BE2C (cell line): Measurements from ENCODE around the gene SIRT2.

Experiments
- DNase-seq: peaks from one replicate; pipeline ENCODE4 v3.0.0-alpha.2; 2020
- H3K27me3 ChIP-seq: fragments of 250-450 bp; sonication (Bioruptor Pico); 2 replicates; pipeline ENCODE4 v1.5.1; 2020; ENCODE audit warnings: mild to moderate bottlenecking
- H3K36me3 ChIP-seq: fragments of 250-450 bp; sonication (Bioruptor Pico); 2 replicates; pipeline ENCODE4 v1.5.1; 2020; ENCODE audit warnings: mild to moderate bottlenecking
- H3K4me1 ChIP-seq: fragments of 250-450 bp; sonication (Bioruptor Pico); 2 replicates; pipeline ENCODE4 v1.5.1; 2020
- H3K4me3 ChIP-seq: 2 replicates; pipeline ENCODE4 v1.5.1; 2011; ENCODE audit warnings: low read depth, low read length
- H3K9me3 ChIP-seq: fragments of 250-450 bp; sonication (Bioruptor Pico); 2 replicates; pipeline ENCODE4 v1.5.1; 2020
- TF ChIP-seq, protein P1 (sequence below): IDR thresholded peaks from 2 replicates; pipeline ENCODE4 v1.5.1; 2012; ENCODE audit warnings: mild to moderate bottlenecking, low read depth, low read length

Gene SIRT2

DNA sequence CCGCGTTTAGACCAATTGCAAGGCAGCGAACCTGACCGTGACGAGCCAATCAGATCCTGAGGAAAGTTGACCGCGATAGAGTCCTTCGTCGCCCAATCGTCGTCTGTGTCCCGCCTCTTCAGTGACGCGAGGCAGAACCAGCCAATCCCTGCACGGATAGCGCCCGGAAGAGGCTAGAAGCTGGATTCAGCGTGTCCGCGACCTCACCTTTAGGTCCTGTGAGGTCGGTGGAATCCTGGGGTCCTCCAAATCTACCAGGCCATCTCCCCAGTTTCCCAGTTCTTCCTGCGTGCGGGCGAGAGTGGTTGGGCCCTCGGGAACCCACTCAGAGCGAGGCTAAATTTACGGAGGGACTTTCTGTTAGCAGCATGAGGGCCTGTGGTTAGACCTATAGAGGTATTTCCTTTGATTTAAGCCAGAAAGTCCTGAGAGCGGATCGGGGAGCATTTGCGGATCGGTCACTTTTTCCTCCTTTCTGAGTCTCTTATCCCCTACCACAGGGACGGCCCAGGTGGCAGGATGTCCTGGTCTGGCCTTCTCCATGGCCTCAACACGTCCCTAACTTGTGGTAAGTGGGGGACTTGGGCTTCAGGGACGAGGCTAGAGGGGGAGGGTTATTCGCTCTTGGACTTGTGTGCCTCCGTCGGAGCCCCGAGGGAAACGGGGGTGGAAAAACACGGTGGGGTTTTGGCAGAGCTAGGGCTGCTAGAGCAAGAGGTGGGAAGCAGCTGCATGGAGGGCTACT is 31.5 kb upstream of the SIRT2 start, which contains the start of gene MRPS12:
TSS of gene MRPS12 (plus strand) at position 169 of the 745 bp plus-strand sequence. CDS start at position 520, 351 bp downstream.
- TF ChIP-seq, protein P1, sequence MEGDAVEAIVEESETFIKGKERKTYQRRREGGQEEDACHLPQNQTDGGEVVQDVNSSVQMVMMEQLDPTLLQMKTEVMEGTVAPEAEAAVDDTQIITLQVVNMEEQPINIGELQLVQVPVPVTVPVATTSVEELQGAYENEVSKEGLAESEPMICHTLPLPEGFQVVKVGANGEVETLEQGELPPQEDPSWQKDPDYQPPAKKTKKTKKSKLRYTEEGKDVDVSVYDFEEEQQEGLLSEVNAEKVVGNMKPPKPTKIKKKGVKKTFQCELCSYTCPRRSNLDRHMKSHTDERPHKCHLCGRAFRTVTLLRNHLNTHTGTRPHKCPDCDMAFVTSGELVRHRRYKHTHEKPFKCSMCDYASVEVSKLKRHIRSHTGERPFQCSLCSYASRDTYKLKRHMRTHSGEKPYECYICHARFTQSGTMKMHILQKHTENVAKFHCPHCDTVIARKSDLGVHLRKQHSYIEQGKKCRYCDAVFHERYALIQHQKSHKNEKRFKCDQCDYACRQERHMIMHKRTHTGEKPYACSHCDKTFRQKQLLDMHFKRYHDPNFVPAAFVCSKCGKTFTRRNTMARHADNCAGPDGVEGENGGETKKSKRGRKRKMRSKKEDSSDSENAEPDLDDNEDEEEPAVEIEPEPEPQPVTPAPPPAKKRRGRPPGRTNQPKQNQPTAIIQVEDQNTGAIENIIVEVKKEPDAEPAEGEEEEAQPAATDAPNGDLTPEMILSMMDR, result no peak
- Histone ChIP-seq H3K27me3 (no peaks in the 10 kb centered on the region), H3K4me1 (no peaks in the 10 kb centered on the region), H3K36me3 (peaks cover 22% of the 10 kb centered on the region), H3K4me3 (peak within 1 kb of the TSS; percentile 98), H3K9me3 (no peaks in the 10 kb centered on the region)
- peak; percentile 98 for DNase-seq

DNA sequence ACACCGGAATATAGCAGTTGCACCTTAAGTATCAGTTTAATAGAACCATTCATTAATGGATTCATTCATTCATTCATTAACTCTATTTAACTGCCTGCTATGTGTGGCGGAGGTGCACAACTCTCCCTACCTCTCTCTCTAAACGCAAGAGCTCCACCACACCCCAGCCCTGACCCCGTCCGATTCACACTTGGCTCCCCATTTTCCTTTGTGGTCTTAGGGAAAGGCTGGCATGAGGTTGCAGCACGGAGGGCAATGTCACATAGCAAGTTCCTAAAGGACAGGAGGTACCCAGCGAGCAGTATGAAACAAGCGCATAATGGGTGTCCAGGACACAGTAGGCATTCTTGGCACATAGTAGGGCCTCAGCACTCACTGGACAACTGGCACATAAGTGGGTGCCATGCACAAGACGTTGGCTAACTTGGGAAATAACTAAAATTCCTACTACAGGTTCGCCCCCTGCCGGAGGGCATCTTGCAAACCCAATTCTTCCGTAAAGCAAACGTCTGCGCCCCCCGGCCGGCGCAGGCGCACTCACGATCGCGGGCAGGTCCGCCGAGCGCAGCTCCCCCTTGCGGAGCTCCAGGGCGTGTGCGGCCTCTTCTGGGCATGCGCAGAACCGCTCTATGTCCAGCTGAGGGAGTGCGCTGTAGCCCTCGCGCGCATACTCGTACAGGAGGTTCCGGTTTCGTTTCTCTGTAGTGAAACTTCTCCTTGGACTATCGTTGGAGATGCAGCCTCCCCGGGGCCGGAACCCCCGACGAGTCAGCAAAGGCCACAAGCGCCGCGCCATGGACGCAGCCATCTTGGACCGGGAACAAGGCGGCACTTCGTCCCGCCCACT is 30.7 kb upstream of the SIRT2 start, which contains the start of gene SARS2:
TSS of gene SARS2 (minus strand) at position 835 of the 847 bp plus-strand sequence. CDS start at position 808, 27 bp downstream.
- peak; percentile 92 for DNase-seq
- Histone ChIP-seq H3K4me3 (peak within 1 kb of the TSS; percentile 98), H3K27me3 (no peaks in the 10 kb centered on the region), H3K9me3 (no peaks in the 10 kb centered on the region), H3K36me3 (peaks cover 30% of the 10 kb centered on the region), H3K4me1 (no peaks in the 10 kb centered on the region)
- TF ChIP-seq, protein P1, result peak; percentile 97

DNA sequence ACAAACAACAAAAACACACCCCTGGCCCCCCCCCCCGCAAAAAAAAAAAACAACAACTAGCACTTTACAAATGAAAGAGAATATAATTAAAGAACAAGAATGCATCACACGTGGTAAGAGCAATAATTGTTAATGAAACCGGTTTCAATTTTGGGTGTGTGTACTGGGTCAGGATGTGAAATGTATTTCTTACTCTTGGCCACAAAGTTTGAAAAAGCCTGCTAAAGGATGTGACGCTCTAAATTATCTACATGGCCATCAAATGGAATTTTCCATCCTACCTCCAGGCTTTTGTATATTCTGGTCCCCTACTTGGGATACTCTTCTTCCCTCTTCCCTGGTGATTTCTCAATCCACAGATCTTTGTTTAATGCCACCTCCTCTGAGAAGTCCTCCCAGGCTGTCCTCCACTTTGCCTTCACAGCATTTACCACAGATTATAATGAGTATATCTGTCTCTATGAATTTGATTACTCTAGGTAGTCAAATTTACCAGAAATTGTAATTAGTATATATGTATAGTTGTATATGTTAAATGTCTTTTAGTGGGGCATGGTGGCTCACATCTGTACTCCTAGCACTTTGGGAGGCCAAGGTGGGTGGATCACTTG is 29.1 kb upstream of the SIRT2 start:
- H3K4me1 ChIP-seq, result no peaks in the 10 kb centered on the region
- H3K27me3 ChIP-seq, result no peaks in the 10 kb centered on the region
- H3K4me3 ChIP-seq, result no peak overlapping the region
- TF ChIP-seq, protein P1, result no peak
- no peak for DNase-seq
- H3K36me3 ChIP-seq, result peaks cover 42% of the 10 kb centered on the region
- H3K9me3 ChIP-seq, result no peaks in the 10 kb centered on the region

DNA sequence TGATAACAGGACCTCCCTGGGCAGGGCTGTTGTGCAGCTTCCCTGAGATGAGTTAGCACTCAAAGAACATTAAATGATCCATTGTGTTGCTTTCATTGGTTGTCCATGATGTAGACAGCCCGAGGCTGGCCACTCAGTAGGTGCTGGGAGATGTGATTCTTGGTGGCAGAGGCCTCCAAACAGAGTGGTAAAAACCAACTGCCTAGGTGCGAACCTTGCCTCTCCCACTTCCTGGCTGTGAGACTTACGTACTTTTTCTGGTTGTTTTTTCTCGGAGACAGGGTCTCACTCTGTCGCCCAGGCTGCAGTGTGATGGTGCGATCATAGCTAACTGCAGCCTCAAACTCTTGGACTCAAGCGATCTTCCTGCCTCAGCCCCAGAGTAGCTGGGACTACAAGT is 25.0 kb upstream of the SIRT2 start:
- H3K27me3 ChIP-seq, result no peaks in the 10 kb centered on the region
- TF ChIP-seq, protein P1, result no peak
- H3K4me3 ChIP-seq, result no peak overlapping the region
- no peak for DNase-seq
- peaks cover 39% of the 10 kb centered on the region for H3K36me3 ChIP-seq
- no peaks in the 10 kb centered on the region for H3K4me1 ChIP-seq
- no peaks in the 10 kb centered on the region for H3K9me3 ChIP-seq

DNA sequence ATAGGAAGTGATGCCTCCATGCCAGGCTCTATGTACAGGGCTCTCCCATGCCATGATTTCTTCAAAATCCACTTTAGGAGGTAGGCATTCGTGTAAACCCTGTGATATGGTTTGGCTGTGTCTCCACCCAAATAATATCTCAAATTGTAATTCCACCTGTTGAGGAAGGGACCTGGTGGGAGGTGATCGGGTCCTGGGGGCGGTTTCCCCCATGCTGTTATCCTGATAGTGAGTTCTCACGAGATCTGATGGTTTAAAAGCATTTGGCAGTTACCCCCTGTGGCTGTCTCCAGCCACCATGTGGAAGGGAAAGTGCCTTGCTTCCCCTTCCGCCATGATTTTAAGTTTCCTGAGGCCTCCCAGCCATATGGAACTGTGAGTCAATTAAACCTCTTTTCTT is 23.1 kb upstream of the SIRT2 start:
- H3K9me3 ChIP-seq, result no peaks in the 10 kb centered on the region
- no peak for DNase-seq
- peaks cover 3% of the 10 kb centered on the region for H3K4me1 ChIP-seq
- H3K27me3 ChIP-seq, result no peaks in the 10 kb centered on the region
- H3K4me3 ChIP-seq, result no peak overlapping the region
- H3K36me3 ChIP-seq, result peaks cover 39% of the 10 kb centered on the region
- TF ChIP-seq, protein P1, result no peak
